GM19372 (cell line): ENCODE measurements around the gene NADSYN1.
"Not testable (repeated sequence)": the region's sequence is repeated elsewhere in the genome, so short reads cannot be mapped to it uniquely, and the experiment has no call there.

Experiments
- ATAC-seq: cut with Tn5 transposase; IDR thresholded peaks from one replicate; pipeline ENCODE4 v1.9.1; 2021; ENCODE audit warnings: mild to moderate bottlenecking, low read depth, moderate library complexity; ENCODE audit not compliant: unreplicated experiment

The NADSYN1 gene

DNA sequence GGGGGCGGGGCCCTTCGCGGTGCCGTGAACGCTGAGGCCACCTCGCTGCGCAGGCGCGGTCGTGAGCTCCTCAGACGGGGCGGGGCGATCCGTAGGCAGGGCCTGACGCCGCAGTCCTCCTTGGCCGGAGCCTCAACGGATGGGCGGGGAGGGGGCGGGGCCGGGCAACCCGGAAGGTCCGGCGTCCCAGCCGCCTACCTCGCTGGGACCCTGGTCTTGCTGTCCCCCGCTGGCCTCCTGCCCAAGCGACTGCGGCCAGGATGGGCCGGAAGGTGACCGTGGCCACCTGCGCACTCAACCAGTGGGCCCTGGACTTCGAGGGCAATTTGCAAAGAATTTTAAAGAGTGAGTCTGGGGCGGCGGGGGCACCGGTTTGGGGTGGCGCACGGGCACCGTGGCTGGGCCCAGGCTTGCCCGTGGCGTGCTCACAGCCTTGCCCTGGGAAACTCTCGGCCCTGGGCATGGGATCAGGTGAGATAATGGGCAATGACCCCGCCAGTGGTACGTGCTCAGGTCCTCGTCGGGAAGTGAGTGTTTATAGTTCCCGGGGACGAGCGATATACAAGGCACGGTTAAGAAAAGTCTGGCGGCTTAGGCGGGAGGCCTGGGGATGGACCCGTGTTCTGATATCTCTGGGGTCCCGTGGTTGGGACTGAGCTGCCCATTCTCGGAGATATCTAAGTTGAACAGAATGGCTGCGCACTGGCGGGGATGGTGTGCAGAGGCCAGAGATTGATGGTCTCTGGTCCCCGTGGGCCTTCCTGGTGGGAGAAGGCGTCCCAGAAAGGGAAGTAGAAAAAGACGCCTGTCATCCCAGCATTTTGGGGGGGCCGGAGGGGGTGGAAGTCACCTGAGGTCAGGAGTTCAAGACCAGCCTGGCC is at the start of gene NADSYN1:
TSS of gene NADSYN1 (plus strand) at position 167 of the 881 bp plus-strand sequence. CDS start at position 261, 94 bp downstream.
- peak; percentile 45 for ATAC-seq

DNA sequence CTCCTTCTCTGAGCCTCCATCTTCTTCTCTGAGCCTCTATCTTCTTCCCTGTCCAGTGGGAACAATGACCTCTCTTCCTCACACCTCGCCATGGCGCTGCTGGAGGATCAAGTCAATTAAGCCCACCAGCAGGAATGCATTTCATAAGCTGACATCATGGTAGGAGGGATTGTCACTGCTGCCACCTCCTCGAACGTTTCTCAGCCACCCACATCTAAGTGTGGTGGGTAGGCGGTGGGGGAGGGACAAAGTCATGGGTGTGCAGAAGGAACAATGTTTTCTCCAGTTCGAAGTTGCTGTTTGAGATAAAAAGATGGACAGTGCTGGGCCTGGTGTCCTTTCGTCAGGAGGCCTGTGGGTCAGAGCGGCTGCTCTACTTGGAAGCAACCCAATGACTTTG is 48.8 kb upstream of the NADSYN1 start:
- no peak for ATAC-seq

DNA sequence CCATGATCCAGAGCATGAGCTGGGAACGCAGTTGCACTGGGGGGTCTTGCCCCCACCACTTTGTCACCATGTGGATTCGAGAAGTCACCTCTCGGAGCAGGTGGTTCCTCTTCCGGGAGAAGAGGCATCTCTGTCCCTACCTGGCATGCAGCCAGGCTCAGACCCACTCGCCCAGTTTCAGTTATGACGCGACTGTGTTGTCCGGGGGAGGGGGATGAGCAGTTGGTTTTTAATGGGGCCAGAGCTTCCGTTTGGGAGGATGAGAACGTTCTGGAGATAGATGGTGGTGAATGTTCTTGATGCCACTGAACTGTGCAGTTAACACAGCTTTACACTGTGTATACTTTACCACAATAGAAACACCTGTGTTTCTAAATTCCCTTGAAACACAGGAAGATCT is 46.3 kb upstream of the NADSYN1 start:
- no peak for ATAC-seq

DNA sequence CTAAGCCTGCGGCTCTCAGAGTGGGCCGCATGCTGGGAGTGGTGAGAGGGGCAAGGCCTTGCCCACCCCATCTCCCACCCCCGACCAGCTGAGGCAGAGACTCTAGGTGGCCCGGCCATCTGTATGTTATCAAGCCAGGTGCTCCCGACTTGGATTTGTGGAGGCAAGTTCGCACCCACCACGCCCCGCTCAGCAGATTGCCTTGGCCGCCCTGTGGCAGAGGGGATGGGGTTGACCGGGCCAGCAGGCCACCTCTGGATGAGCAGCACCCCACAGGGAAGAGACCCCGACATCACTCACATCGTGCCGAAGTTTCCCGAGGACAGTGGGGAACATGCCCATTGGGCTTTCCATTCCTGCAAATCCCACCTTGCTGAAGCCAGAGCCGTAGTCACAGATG is 45.6 kb upstream of the NADSYN1 start:
- no peak for ATAC-seq

DNA sequence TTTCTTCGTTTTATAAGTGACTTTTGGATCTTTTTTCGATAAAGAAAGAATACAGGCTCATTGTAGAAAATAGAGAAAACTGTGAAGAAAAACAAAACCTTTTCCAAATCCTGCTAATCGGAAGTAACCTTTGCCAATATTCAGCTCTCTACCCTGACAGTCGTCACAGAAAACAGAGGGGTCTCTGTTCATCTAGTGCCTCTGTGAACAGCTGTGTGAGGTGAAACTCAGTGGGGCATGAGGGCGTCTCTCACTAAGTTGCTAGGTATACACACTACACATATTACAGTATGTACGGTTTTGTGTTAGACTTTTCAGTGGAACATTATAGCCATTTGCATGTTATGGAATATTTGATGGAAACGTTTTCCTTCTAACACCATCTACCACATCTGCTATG is 44.2 kb upstream of the NADSYN1 start:
- ATAC-seq: no peak

DNA sequence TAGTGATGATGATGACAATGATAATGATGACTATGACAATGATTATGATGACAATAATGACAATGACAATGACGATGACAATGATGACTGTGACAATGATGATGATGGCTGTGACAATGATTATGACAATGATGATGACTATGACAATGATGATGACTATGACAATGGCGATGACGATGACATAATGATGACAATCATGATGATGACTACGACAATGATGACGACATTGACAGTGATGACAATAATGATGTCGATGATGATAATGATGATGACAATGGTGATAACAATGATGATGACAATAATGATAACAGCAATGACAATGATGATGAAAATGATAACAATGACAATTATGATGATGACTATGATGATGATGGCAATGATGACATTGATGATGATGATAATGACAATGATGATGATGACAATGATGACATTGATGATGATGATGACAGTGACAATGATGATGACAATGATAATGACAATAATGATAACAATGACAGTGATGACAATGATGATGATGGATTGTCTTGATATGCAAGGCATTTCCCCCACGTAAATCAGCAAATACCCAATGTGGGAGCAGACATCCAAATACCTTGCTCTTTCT is 42.5 kb upstream of the NADSYN1 start:
- ATAC-seq: no peak

DNA sequence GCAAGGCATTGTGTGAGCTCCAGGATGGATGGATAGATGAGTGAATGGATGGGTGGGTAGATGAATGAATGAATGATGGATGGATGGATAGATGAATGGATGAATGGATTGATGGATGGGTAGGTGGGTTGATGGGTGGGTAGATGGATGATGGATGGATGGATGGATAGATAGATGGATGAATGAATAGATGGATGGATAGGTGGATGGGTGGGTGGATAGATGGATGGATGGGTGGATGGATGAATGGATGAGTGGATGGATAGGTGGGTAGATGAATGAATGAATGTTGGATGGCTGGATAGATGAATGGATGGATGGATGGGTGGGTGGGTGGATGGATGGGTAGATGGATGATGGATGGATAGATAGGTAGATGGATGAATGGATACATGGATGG is 38.4 kb upstream of the NADSYN1 start:
- no peak for ATAC-seq

DNA sequence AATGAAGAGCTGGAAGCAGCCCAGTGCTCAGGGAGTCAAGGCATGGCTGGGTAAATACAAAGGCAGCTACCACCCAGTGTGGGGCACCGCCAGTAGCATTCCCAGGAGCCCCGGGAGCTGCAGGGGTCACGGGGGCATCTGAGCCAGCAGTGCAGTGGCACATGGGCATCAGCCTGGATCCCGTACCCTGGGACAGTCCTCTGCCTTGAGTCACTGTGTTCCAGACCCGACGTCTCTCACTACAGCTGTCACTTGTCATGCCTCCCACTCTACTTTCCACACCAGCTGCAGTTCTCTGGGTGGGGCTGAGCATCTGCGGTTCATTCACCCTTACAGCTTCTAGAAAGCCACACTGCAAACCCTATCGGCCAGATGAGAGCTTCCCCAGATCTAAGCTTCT is 34.4 kb upstream of the NADSYN1 start:
- ATAC-seq: peak; percentile 92

DNA sequence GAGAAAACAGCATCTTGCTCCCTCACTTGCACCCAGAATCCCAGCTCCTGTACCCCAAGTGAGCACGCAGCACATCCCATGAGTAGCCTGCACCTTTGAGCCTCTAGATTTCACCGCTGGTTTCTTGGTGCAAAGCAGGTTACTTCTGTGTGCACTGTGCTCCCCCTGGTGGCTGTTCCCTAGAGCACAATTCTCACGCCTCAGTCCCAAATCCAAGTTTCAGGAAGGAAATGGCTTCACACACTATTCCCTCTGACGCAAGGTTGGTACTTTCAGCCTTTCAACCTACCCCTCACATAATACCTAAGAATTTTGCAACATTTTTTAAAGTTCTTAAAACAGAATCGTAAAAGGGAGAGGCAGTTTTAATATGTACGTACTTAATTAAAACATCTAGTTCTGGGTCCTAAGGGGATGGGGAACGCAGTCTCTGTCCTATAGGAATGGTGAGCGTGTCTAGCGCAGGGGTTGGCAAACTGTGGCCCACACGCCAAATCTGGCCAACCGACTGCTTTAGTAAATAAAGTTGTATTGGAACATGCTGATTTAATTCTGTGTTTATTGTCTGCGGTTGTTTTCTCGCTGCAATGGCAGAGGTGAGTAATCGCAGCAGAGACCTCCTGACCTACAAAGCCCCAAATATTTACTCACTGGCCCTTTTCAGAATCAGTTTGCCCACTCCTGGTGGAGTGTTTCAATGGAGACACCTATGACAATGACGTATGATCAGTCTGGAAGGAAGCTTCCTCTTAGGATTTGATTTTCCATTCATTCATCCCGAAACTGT is 32.4 kb upstream of the NADSYN1 start:
- no peak for ATAC-seq

DNA sequence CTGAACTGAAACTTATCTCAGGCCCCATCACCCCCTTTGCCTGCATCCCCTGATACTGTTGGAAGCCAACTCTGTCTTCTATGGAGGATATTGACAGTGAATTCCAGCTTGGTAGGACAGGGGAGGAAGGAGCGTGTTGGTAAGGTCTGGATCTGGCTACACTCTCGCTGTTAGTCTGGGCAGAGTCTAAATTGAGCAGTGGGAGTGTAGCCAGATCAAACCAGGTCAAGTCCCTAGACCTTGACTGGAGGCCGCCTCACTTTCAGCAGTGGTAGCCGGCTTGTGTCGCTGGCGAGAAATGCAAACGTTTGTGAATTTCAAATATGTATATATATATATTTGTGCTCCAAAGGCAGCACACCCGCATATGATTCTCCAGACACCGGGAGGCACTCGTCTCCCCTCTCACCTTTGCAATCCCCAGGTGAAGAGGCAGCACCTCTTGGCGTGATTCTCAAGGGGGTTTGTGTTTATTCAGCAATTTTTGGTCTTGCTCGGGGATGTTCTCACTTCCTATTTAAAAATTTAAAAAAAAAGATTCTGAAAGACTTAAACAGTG is 31.5 kb upstream of the NADSYN1 start:
- no peak for ATAC-seq

DNA sequence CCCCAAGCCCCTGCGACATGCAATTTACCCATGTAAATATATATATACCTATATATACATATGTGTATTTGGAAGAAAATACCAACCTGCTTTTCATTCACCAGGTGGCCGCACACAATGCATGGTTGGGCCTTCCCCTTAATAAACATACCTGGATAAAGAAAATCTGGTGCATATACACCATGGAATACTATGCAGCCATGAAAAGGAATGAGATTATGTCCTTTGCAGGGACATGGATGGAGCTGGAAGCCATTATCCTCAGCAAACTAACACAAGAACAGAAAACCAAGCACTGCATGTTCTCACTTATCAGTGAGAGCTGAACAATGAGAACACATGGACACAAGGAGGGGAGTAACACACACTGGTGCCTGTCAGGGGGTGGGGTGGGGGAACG is 30.7 kb upstream of the NADSYN1 start:
- not testable (repeated sequence) for ATAC-seq

DNA sequence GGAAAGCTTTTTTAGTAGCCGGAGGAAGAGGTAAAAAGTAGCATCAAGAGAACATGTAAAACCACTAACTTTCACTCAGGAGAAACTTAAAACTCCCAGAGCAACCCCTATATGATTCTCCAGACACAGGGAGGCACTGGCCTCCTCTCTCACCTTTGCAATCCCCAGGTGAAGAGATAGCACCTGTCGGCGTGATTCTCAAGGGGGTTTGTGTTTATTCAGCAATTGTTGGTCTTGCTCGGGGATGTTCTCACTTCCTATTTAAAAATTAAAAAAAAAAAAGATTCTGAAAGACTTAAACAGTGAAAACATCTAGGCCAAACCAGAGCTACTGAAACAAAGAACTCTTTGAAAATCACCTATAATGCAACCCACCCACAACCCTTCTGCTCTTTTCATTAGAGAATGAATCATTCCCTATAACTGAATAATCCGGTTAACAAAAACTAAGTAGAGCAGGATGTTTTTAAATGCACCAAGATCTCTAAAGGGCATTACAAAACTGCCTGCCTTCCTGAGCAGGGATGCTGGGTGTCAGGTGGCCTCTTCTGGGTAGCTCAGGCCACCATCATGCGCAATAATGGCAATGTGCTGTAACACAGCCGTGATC is 29.7 kb upstream of the NADSYN1 start:
- no peak for ATAC-seq

DNA sequence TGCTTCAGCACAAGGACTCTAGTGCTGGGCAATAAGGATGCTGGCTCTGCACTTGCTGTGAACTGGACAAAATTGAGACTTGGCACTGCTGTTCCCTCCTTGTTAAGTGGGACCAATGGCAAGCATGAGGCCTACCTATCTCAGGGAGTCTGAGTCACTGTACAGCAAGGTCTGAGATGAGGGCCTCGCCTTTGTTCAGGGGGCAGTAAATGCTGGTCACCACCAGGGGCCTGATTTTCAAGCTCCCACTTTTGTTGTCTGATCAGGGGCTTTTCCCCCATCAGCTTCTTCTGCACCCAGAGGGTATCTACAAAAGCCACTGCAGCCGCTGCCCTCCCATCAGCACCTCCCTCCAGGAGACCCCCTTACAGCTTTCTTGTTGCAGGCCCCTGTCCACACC is 27.6 kb upstream of the NADSYN1 start:
- ATAC-seq: no peak

DNA sequence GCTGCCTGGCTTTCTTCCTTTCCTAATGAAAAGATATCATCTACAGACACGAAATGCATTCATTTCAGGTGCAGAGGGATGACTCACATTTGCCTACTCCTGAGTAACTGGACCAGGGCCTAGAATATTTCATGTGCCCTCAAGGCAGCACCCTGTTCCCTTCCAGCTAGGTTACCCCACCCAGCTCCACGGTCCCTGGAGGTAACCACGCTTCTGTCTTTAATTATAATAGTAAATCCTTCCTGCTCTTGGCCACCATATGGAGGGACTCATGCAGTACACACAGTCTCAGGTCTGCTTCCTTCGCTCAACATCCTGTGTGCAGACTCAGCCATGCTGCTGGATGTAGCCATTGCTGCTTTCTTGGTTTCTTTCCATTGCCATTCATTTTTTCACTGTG is 27.1 kb upstream of the NADSYN1 start:
- no peak for ATAC-seq

DNA sequence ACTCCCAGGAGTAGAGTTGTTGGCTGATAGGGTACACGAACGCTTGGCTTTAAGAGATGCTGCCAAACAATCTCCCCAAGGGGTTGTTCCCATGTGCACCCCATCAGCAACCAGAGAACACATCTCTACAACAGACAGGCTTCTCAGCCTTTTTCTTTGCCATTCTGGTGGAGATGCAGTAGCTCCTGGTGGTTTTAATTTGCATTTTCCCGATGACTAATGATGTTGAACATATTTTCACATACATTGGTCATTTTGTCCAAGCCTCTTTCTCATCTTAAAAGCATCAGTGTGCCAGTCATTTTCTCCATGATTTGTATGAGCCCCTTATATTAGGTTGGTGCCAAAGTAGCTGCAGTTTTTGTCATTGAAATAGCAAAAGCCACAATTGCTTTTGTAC is 26.6 kb upstream of the NADSYN1 start:
- no peak for ATAC-seq

DNA sequence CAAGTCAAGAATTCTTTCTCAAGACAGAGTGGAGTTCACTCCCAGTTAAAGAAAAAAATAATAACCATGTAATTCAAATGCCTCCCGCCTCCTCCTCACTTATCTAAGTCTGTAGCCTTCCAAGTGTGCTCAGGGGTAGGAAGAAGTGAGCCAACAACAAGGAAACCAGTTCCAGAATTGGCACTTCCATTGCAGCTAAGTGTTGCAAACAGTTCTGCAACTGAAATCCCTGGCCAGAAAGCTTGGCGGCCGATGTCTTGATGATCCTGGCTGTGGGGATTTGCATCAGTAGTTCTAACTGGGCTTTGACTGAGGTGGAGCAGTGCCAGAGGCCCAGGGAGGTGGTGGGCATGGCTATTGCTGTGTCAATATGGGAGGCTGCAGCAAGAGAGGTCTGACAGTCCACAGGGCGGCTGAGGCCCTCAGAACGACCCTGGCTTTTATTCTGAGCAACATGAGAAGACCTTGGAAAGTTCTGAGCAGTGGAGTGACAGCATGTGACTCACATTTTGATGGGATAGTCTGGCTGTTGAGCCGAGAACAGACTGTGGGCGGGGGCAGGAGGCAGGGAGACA is 24.1 kb upstream of the NADSYN1 start:
- ATAC-seq: no peak

DNA sequence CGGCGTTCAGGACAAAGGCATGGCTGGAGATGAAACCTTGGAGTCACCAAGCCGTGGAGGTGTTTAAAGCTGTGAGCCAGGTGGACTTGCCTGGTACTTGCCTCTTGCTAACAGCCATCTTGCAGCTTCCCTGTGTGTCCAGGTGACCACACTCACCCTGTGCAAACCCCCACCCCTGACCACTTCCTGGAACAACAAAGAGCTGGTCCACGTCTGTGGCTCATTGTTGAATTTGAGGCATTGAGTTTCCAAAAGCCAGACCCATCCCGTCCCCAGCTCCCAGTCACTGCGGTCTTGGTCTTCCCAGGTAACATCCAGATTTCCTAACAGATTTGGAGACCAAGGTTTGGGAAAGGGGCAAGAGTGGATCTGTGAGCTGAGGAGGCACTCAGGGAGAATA is 23.3 kb upstream of the NADSYN1 start:
- no peak for ATAC-seq

DNA sequence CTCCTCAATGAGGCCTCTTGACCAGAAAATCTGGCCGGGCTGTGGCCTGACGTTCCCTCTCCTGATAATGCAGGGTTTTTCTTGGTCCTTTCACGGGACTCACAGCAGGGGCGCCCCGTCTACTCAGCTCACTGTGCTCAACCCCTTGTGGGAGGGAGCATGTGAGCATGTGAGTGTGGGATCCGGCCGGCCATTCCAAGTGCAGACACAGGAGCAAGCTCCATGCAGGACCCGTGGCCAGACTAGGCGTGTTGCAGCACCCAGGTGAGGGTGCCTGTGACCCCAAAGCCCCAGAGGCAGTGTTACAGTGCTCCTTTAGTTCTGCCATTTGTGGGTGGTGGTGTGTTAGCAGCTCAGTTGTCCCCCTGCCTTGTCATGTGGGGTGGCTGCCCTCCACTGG is 22.8 kb upstream of the NADSYN1 start:
- no peak for ATAC-seq

DNA sequence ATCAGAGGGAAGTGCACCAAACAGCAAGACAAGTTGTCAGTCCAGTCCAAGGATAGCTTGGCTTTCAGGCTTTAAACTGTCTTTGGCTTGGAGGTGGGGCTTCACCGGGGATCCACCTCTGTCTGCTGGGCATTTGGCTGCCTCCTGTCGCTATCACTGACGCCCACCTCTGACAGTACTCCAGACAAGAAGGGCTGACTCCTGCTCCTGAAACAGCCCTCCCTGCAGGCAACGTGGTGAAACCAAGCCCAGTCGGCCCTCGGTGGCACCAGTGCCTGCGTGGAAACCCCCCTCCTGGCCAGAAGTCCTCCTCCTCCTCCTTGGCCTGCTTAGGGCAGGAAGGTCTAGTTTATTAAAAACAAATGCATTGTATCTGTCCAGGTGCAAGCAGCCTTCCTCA is 21.7 kb upstream of the NADSYN1 start:
- no peak for ATAC-seq
